Measurements from ENCODE around the gene UQCRC1.

Gene UQCRC1

DNA sequence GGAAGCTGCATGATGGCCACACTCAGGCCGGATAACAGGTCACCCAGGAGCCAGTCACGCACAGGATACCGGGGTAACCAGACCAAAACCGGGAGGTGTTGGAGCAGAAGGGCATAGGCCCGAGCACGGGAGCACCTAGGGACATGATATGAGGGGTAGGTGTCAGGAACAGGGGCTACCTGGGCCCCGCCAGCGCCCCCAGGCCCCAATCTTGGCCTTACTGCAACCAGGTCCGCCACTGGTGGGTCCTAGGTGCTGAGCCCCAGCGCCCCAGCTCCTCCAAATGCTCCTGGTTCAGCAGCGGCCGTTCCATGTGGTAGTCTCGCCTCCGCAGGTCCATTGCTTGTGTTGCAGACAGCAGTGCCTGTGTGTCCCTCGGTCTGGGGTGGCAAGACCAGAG lies 23.8 kb upstream of the UQCRC1 start:
- DNase-seq (ENCODE audit: low read depth): no peak
- no peak overlapping the region for H3K4me3 ChIP-seq (ENCODE audit: low read length)
- TF ChIP-seq, protein P1, sequence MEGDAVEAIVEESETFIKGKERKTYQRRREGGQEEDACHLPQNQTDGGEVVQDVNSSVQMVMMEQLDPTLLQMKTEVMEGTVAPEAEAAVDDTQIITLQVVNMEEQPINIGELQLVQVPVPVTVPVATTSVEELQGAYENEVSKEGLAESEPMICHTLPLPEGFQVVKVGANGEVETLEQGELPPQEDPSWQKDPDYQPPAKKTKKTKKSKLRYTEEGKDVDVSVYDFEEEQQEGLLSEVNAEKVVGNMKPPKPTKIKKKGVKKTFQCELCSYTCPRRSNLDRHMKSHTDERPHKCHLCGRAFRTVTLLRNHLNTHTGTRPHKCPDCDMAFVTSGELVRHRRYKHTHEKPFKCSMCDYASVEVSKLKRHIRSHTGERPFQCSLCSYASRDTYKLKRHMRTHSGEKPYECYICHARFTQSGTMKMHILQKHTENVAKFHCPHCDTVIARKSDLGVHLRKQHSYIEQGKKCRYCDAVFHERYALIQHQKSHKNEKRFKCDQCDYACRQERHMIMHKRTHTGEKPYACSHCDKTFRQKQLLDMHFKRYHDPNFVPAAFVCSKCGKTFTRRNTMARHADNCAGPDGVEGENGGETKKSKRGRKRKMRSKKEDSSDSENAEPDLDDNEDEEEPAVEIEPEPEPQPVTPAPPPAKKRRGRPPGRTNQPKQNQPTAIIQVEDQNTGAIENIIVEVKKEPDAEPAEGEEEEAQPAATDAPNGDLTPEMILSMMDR (conservative IDR thresholded peaks at IDR 0.05; ENCODE audit: low read depth, low read length): no peak

GRCh38 chr3:48631516-48632448 lies 22.3 kb upstream of the UQCRC1 start:
- TF ChIP-seq, protein P1 (conservative IDR thresholded peaks at IDR 0.05; ENCODE audit: low read depth, low read length): no peak
- no peak for DNase-seq (ENCODE audit: low read depth)
- H3K4me3 ChIP-seq (ENCODE audit: low read length): no peak overlapping the region

GRCh38 chr3:48630833-48631232 lies 21.4 kb upstream of the UQCRC1 start:
- no peak overlapping the region for H3K4me3 ChIP-seq (ENCODE audit: low read length)
- TF ChIP-seq, protein P1 (conservative IDR thresholded peaks at IDR 0.05; ENCODE audit: low read depth, low read length): no peak

GRCh38 chr3:48630407-48630806 lies 21.0 kb upstream of the UQCRC1 start:
- DNase-seq (ENCODE audit: low read depth): no peak
- TF ChIP-seq, protein P1 (conservative IDR thresholded peaks at IDR 0.05; ENCODE audit: low read depth, low read length): no peak
- H3K4me3 ChIP-seq (ENCODE audit: low read length): no peak overlapping the region

More at GRCh38 chr3:48630833-48631232, 21.4 kb upstream of the UQCRC1 start:
- no peak for DNase-seq (ENCODE audit: low read depth)

DNA sequence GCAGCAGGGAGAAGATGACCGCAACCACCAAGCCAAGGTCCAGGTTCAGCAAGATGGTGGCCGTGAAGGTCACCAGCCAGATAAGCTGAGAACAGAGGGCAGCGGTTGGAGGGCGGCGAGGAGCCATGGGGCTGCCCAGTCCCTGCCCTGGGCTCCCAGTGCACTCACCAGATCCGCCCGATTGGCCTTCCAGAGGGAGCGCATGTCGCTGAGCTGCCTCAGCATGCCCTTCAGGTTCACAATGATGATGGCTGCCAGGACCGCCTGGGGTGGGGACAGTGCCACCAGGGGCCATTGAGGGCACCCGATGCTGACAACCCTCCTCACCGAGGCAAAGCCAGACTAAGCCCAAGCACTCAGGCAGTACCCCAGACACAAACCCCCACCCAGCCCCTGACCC lies 20.4 kb upstream of the UQCRC1 start:
- DNase-seq (ENCODE audit: low read depth): no peak
- H3K4me3 ChIP-seq (ENCODE audit: low read length): no peak overlapping the region
- TF ChIP-seq, protein P1 (conservative IDR thresholded peaks at IDR 0.05; ENCODE audit: low read depth, low read length): no peak

DNA sequence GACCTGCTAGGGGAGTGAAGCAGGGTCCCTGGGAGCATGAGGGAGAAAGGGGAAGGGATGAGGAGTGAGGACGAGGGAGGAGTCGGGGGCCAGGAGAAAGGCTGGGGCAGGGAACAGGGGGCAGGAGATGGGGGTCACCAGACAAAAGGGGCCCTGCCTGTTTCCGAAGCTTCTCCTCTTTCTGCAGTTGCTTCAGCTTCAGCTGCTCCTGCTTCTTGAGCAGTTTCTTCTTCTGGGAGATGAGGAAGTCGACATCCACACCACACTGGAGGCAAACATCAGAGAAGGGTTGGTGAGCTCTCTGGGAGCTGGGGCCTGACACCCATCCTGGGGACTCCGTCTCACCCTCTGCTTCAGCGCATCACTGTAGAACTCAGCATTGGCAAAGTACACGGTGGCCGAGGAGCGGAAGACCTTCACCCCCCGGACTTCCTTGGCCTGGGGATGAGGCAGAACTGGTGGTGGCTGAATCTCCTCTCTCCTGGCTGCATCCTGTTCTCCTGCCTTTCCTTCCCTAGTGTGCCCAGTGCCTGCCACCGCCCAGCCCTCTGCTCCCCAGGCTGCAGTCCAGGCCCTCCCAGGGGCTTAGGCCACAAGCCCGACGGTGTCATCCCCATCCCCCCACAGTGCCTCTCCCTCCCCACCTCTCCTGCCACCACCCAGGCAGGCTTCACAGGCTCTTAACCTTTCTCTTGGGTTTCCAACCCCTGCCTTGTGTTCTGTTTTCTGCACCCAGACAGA lies 19.0 kb upstream of the UQCRC1 start:
- TF ChIP-seq, protein P1 (conservative IDR thresholded peaks at IDR 0.05; ENCODE audit: low read depth, low read length): no peak
- DNase-seq (ENCODE audit: low read depth): no peak
- no peak overlapping the region for H3K4me3 ChIP-seq (ENCODE audit: low read length)

Measured in retinal pigment epithelial cell (primary cell).